Osteocyte (in vitro differentiated cells): ENCODE data around the gene ZDHHC6. TPM values are rescaled to one million over a fixed set of nuclear protein-coding genes. Genes with fewer than 3 reads are reported as not detected.

ENCODE experiments used
- DNase-seq: peaks from one replicate; pipeline ENCODE4 v3.0.0; 2021; ENCODE audit warnings: mixed read lengths; ENCODE audit not compliant: unreplicated experiment; ENCODE audit errors: extremely low spot score
- H3K27ac Mint-ChIP-seq: one replicate; pipeline ENCODE4 v1.8.0; 2021; ENCODE audit warnings: mild to moderate bottlenecking, mixed read lengths; ENCODE audit not compliant: unreplicated experiment
- H3K27me3 Mint-ChIP-seq: one replicate; pipeline ENCODE4 v1.8.0; 2021; ENCODE audit warnings: mixed read lengths; ENCODE audit not compliant: unreplicated experiment
- H3K36me3 Mint-ChIP-seq: one replicate; pipeline ENCODE4 v1.8.0; 2021; ENCODE audit warnings: mixed read lengths; ENCODE audit not compliant: unreplicated experiment
- H3K4me1 Mint-ChIP-seq: one replicate; pipeline ENCODE4 v1.8.0; 2021; ENCODE audit warnings: mixed read lengths; ENCODE audit not compliant: unreplicated experiment
- H3K4me3 Mint-ChIP-seq: one replicate; pipeline ENCODE4 v1.8.0; 2021; ENCODE audit warnings: mild to moderate bottlenecking, moderate library complexity, mixed read lengths; ENCODE audit not compliant: unreplicated experiment
- H3K9me3 Mint-ChIP-seq: one replicate; pipeline ENCODE4 v1.8.0; 2021; ENCODE audit warnings: mixed read lengths; ENCODE audit not compliant: unreplicated experiment
- total RNA-seq: library from RNA; stranded (reverse); gene quantifications from 2 replicates; pipeline ENCODE4 v1.2.1, GENCODE V29; 2021
- TF ChIP-seq, protein P1 (sequence below): fragments of 200-600 bp; sonication (generic); IDR thresholded peaks from 2 replicates; pipeline ENCODE4 v1.5.0; 2021; ENCODE audit warnings: antibody characterized with exemption, mild to moderate bottlenecking, moderate library complexity

The ZDHHC6 gene
- total RNA-seq, 1 donor from 2014 or later = 28.5 TPM

DNA sequence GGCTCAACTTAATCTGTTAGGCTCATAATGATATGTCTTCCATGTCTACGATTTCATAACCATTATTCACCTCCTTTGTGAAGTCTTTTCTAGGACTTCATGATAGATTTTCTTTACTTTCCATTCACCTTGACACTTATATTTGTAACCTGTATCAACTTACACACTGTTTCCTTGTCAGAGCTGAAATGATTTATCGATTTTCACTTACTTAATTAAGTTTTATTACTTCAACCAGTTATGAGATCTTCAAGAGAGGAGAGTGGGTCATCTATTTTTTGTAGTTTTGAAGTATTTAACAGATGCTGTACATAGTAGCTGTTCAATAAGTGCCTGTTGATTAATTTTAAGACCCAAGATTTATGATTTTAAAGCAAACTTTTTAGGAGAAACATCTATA lies 37.7 kb upstream of the ZDHHC6 start:
- Mint-ChIP-seq H3K36me3 (peaks cover 3% of the 10 kb centered on the region), H3K9me3 (no peaks in the 10 kb centered on the region)
- DNase-seq = no peak

DNA sequence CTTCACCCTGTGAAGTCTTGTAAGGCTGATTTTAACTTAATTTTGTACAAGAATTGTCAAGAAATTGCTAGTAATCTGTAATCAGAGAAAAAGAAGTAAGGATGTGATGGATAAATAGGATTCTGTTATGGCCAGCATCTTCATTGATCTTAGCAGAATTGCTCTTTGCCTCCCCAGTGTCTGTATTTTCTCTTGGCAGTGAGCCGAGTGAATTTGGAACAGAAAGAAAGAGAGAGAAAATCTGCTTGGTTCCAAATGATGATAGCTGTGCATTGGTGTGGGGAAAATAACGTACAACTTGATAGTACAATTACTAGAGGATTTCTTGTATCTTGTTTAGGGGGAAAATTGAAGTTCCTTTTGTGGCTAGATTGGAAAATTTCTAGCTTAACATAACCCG lies 34.9 kb upstream of the ZDHHC6 start:
- H3K4me1 Mint-ChIP-seq = no peaks in the 10 kb centered on the region
- H3K4me3 Mint-ChIP-seq = no peak overlapping the region
- no peaks in the 10 kb centered on the region for H3K9me3 Mint-ChIP-seq
- TF ChIP-seq, protein P1, sequence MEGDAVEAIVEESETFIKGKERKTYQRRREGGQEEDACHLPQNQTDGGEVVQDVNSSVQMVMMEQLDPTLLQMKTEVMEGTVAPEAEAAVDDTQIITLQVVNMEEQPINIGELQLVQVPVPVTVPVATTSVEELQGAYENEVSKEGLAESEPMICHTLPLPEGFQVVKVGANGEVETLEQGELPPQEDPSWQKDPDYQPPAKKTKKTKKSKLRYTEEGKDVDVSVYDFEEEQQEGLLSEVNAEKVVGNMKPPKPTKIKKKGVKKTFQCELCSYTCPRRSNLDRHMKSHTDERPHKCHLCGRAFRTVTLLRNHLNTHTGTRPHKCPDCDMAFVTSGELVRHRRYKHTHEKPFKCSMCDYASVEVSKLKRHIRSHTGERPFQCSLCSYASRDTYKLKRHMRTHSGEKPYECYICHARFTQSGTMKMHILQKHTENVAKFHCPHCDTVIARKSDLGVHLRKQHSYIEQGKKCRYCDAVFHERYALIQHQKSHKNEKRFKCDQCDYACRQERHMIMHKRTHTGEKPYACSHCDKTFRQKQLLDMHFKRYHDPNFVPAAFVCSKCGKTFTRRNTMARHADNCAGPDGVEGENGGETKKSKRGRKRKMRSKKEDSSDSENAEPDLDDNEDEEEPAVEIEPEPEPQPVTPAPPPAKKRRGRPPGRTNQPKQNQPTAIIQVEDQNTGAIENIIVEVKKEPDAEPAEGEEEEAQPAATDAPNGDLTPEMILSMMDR = no peak
- no peak overlapping the region for H3K27ac Mint-ChIP-seq
- H3K27me3 Mint-ChIP-seq = no peaks in the 10 kb centered on the region
- DNase-seq = no peak
- H3K36me3 Mint-ChIP-seq = peaks cover 3% of the 10 kb centered on the region

More for the DNA sequence above, 37.7 kb upstream of the ZDHHC6 start:
- H3K4me1 Mint-ChIP-seq = no peaks in the 10 kb centered on the region
- TF ChIP-seq, protein P1 = no peak
- H3K4me3 Mint-ChIP-seq = no peak overlapping the region
- no peak overlapping the region for H3K27ac Mint-ChIP-seq
- H3K27me3 Mint-ChIP-seq = no peaks in the 10 kb centered on the region

DNA sequence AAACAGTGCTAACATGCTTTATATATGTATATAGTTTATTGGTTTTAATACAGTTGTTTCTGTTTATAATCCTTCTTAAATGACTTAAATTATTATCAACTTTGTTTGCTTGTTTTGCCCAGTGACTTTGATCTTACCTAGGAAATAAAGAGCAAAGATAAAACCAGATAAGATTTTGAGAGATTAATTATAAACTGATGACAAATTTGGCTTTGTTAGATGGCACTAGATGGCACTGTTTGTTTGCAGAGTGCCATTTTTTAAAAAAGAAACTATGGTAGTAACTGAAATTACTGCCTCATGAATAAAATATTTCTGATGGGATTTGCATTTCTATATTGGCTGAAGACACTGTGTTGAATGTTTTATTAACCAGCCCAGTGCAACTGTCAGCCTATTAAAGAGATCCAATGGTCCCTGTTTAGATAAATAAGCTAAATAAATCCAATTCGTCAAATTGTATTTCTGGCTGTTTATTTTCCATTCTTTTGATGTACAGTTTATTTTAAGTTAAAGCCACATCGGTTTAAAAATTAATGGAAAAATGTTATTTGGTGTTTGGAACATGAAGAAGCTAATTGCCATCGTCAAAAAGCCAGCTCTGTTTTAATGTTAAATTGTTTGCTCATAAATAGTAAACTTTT lies 29.0 kb upstream of the ZDHHC6 start:
- Mint-ChIP-seq H3K4me3 (no peak overlapping the region), H3K27me3 (no peaks in the 10 kb centered on the region), H3K4me1 (peaks cover 1% of the 10 kb centered on the region), H3K9me3 (no peaks in the 10 kb centered on the region), H3K27ac (no peak overlapping the region), H3K36me3 (no peaks in the 10 kb centered on the region)
- no peak for DNase-seq
- TF ChIP-seq, protein P1 = peak; percentile 69

DNA sequence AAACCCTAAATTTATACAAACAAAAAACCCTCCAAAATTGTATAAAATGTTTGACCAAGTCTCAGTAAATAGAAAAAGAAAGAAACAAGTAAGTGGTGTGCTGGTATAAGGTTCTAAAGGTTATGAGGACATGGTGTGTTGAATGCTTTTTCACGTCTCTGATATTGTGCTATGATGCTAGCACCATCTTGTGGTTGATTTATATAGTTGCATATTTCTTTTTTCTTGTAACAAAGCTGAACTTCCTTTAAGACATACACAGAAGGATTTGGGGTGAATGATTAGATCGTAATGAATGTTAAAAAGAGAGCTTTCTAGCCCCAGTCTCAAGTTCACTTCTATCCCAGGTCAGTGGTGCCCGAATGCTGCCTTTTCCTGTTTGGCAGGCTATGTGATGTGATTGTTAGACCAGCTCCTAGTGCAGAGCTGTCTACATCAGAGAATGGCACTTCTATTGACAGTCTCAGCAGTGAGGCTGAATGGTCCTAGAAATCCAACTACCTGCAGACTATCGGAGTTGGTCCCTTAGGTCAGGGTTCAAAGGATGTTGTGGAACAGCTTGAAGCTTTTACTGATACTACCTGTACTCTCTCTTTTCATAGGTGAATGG lies 25.3 kb upstream of the ZDHHC6 start:
- peaks cover 1% of the 10 kb centered on the region for H3K4me1 Mint-ChIP-seq
- TF ChIP-seq, protein P1 = peak; percentile 73
- no peak overlapping the region for H3K27ac Mint-ChIP-seq

DNA sequence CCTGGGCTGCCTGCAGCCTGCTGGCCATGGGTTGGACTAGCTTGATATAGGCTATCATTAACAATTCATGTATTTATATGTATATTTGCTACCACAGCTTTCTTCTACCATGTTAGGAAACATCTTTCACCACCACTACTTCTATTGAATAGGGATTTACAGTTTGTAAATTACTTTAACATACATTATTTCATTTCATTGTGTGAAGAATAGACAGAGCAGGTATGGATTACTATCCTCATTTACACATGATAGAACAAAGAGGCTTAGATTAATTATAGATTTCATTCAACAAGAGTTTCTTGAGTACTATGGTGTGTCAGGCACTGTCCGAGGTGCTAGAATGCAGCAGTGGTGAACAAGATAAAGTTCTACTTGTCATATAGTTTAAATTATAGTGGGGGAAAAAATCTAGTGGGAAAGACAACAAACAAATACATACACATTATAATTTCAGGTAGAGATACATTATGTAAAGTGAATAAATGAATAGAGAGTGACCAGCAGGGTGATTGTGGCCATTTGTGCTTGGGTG lies 20.9 kb upstream of the ZDHHC6 start:
- H3K36me3 Mint-ChIP-seq = peaks cover 25% of the 10 kb centered on the region
- H3K27me3 Mint-ChIP-seq = no peaks in the 10 kb centered on the region
- peaks cover 1% of the 10 kb centered on the region for H3K4me1 Mint-ChIP-seq
- TF ChIP-seq, protein P1 = no peak
- no peaks in the 10 kb centered on the region for H3K9me3 Mint-ChIP-seq
- DNase-seq = no peak
- H3K27ac Mint-ChIP-seq = no peak overlapping the region
- H3K4me3 Mint-ChIP-seq = no peak overlapping the region

More for the DNA sequence above, 25.3 kb upstream of the ZDHHC6 start:
- H3K27me3 Mint-ChIP-seq = no peaks in the 10 kb centered on the region
- no peak for DNase-seq
- no peak overlapping the region for H3K4me3 Mint-ChIP-seq
- no peaks in the 10 kb centered on the region for H3K9me3 Mint-ChIP-seq
- peaks cover 4% of the 10 kb centered on the region for H3K36me3 Mint-ChIP-seq
